HG03066 (cell line): ENCODE results near the gene CA12.

ENCODE experiments used
- ATAC-seq: cut with Tn5 transposase; IDR thresholded peaks from one replicate; pipeline ENCODE4 v1.9.1; 2021; ENCODE audit warnings: low read depth; ENCODE audit not compliant: unreplicated experiment

CA12 gene

GRCh38 chr15:63379492-63380150 lies 2.0 kb downstream of the CA12 start:
- ATAC-seq = no peak

- no peak for ATAC-seq
Observed at GRCh38 chr15:63378946-63379345, 2.7 kb downstream of the CA12 start.

DNA sequence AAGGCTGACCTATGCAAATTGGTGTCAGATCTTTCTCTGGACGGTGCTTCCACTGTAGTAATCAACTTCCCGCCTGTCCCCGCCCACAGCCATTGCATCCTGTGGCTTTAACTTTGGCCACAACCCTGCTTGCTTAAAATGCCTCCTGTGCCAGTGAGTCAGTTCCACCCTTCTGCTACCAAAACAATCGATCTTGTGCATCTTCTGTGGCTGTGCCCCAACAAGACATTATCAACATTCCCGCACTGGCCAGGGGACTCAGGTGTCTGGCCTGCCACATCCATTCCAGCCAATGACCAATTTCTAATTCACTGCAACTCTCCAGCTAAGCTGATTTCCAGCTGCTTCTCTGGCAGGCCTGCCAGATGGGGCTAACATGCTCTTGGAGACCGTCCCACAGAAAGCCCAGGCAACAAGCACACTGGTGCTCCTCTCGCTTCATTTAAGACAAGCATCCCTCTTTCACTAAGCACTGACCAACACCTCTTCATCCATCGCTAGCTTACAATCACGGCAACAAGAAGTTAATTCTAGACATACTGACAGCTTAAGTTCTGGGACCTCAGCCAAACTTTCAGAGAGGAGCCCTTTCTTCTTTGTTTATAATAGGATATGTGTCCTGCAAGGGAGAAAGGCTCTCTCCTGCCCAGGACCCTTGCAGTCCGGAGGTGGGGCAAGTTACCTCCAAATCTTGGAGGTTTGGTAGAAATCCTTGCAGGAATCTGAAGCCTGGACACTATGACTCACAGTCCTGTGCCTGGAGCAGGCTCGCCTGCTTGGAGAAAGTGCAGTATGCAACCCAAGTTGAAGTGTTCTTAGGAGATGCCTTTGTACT lies 6.7 kb downstream of the CA12 start:
- no peak for ATAC-seq

- no peak for ATAC-seq
Observed at GRCh38 chr15:63373866-63374548, 7.6 kb downstream of the CA12 start.

DNA sequence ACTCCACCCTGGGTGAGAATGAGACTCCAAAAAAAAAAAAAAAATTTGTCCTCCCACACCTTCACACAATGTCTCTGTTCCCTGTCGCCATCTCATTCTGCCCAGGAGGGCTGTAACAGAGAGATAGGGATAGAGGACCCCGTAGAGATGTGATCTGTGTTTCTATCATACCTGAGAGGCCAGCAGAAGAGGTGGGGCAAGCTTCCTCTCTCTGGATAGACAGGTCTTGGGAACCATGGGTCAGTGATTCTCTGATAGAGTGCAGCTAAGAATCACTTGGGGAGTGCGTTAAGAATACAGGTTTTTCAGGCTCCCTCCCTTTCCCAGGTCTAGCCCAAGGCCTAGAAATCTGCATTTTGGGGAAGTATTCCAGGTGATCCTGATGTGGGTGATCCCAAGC lies 8.3 kb downstream of the CA12 start:
- no peak for ATAC-seq

DNA sequence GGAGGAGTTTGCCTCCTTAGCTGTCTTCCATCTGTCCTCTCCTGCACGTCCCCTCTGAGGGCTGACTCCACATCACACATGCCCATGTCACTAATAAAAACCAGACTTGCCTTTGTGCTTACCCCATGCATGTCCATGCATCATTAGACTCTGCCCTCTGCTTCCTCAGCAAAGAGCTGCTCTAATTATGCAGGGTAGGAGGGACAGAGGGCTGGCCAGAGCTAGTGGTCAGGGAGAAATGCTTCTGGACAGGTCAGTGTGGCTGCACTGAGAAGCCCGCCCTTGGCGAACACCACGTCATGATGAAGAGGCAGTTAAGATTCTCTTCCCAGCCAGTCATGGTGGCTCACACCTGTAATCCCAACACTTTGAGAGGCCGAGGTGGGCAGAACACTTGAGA lies 8.9 kb downstream of the CA12 start:
- ATAC-seq = no peak

- no peak for ATAC-seq
Observed at GRCh38 chr15:63372018-63372705, 9.5 kb downstream of the CA12 start.

- no peak for ATAC-seq
Observed at GRCh38 chr15:63371297-63371918, 10.2 kb downstream of the CA12 start.

- ATAC-seq = no peak
Observed at GRCh38 chr15:63370764-63371163, 10.9 kb downstream of the CA12 start.

- ATAC-seq = no peak
Observed at GRCh38 chr15:63369781-63370180, 11.9 kb downstream of the CA12 start.

GRCh38 chr15:63369296-63369695 lies 12.3 kb downstream of the CA12 start:
- no peak for ATAC-seq

GRCh38 chr15:63368503-63368902 lies 13.1 kb downstream of the CA12 start:
- ATAC-seq = no peak

- no peak for ATAC-seq
Observed at GRCh38 chr15:63367900-63368299, 13.7 kb downstream of the CA12 start.

DNA sequence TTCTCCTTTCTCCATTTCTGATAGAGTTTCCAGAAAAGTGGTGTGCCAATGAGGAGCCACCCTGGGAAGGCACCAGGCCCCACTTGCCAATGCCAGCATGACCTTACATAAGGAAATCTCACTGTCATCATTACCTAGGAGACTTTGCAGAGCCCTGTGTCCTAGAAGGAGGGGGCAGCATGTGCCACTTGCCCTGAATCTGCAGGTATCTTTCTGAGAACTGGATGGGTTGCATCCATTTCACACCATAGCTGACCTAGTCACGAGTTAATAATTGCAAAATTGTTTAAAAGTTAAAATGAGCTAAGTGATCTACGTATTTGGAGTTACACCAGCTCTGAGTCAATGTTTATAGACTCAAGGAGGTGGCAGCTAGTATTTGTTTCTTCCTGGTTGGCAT lies 14.3 kb downstream of the CA12 start:
- ATAC-seq = no peak

DNA sequence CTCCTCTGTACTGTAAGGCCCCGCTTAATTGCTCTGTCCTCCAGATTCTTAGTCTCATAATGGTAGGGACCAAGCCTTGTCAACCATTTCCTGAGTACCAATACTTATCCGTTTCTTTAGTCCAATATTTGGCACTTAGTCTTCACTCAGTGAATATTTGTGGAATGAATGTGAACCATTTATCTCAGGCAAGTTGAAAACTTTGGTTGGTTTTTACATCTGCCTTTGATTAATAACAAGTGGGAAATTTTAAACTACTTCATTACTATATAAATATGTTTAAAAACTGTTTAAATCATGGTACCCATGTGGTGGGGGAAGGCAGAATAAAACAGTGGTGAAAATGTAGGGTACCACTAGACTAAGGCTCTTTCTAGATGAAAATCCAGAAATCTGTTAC lies 15.2 kb downstream of the CA12 start:
- ATAC-seq = no peak

DNA sequence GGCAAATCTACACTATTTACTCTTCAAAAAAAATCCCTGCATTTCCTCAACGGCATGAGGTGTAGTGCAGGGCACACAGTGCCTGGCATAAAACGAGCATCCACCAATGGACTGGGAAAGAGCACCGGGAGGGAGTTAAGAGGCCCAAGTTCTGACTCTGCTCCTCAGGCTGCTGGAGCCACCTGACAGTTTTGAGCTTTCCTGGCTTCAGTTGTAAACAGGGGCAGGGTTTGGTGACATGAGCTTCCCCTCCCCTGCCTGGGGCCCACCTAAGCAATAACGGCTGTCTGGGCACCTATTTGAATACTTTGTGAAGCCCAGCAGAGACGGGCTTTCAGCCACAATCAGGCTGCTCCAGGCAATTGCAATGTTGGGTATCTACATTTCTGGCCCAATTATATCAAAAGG lies 16.4 kb downstream of the CA12 start:
- no peak for ATAC-seq

DNA sequence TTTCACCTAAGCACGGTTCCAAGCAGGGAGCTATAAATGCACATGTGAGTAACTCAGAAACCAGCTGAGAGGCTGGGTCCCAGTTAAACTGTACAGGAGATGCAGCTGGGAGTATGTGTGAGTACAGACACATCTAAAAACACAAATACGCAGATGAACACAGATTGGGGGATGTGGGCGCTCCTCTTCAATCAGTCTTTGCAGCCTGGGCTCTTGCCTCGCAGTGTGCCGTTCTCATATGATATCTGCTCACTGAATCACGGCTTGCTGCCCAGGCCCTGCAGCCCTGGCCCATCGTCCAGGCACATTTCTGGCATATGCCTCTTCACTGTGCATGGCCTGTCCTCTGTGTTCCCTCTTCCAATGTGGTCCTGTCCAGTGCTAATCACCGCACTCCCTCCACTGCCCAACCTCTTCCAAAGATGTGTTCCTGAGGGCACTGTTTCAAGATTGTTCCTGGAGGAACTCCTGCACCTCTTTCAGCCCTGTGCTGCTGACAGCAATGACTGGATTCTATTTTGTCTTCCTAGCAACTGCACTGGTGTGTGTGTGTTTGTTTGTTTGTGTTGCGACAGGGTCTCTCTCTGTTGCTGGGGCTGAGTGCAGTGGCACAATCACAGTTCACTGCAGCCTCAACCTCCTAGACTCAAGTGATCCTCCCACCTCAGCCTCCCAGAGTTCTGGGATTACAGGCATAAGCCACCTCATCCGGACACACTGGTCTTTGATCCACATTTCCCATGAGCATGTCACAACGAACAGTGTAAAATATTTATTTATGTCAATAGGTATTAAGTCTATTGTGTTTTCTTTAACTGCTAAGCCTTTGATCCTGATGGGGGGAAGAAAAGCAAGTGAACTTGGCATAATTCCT lies 17.0 kb downstream of the CA12 start:
- ATAC-seq = no peak

DNA sequence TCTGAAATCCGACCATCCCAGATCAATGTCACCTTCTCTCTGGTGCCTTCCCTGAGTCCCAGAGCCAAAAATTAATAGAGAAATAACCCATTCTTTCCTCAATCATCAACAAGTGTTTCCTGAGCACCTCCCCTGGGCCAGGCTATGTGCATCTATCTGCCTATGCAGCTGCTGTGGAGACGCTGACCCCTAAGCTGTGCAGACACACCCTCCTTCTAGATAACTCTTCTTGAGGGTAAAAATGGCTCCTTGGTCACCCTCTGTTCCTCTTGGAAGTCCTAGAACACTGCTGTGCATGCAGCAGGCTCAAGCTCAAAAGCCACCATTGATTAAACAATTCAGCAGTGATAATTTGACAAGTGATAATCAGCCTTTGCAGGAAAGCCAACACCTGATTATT lies 18.4 kb downstream of the CA12 start:
- no peak for ATAC-seq

GRCh38 chr15:63362885-63363284 lies 18.8 kb downstream of the CA12 start:
- ATAC-seq = no peak

GRCh38 chr15:63362196-63362595 lies 19.4 kb downstream of the CA12 start:
- no peak for ATAC-seq
